HG03103 (cell line): ENCODE results near the gene SIRPA.

Source experiments
- ATAC-seq: cut with Tn5 transposase; IDR thresholded peaks from one replicate; pipeline ENCODE4 v1.9.1; 2021; ENCODE audit warnings: low read depth; ENCODE audit not compliant: unreplicated experiment

SIRPA gene

GRCh38 chr20:1973601-1974440 is 78.6 kb downstream of the SIRPA start:
- no peak for ATAC-seq

GRCh38 chr20:1975291-1975690 is 80.1 kb downstream of the SIRPA start:
- no peak for ATAC-seq

- no peak for ATAC-seq
These were observed 84.0 kb downstream of the SIRPA start for GRCh38 chr20:1979106-1979778.

GRCh38 chr20:1982686-1983085 is 87.5 kb downstream of the SIRPA start:
- no peak for ATAC-seq

- no peak for ATAC-seq
These were observed 88.1 kb downstream of the SIRPA start for GRCh38 chr20:1983301-1983700.

GRCh38 chr20:1987826-1988225 is 92.6 kb downstream of the SIRPA start:
- ATAC-seq, result no peak
